Cardiac fibroblast (primary cell): Measurements from ENCODE around the gene HS6ST2.
"Not testable (repeated sequence)": the region's sequence is repeated elsewhere in the genome, so short reads cannot be mapped to it uniquely, and the experiment has no call there.

Experiments
- DNase-seq, 2 donors: peaks; one replicate each; pipeline versions ENCODE4 v3.0.0 to v3.0.0-alpha.2; 2010; ENCODE audit warnings: low read depth in 2 of 2
- H3K4me3 ChIP-seq, 2 donors: replicated peaks in 1 of 2; 1 replicate in 1 of 2; 2 replicates in 1 of 2; pipeline ENCODE4 v1.5.1; 2011; ENCODE audit warnings: low read depth in 2 of 2, low read length in 2 of 2, mild to moderate bottlenecking in 2 of 2, moderate library complexity in 1 of 2
- TF ChIP-seq, protein P1 (sequence below): IDR thresholded peaks from one replicate; pipeline ENCODE4 v1.5.1; 2011; ENCODE audit warnings: low read depth, mild to moderate bottlenecking, low read length, inconsistent platforms

Gene HS6ST2

DNA sequence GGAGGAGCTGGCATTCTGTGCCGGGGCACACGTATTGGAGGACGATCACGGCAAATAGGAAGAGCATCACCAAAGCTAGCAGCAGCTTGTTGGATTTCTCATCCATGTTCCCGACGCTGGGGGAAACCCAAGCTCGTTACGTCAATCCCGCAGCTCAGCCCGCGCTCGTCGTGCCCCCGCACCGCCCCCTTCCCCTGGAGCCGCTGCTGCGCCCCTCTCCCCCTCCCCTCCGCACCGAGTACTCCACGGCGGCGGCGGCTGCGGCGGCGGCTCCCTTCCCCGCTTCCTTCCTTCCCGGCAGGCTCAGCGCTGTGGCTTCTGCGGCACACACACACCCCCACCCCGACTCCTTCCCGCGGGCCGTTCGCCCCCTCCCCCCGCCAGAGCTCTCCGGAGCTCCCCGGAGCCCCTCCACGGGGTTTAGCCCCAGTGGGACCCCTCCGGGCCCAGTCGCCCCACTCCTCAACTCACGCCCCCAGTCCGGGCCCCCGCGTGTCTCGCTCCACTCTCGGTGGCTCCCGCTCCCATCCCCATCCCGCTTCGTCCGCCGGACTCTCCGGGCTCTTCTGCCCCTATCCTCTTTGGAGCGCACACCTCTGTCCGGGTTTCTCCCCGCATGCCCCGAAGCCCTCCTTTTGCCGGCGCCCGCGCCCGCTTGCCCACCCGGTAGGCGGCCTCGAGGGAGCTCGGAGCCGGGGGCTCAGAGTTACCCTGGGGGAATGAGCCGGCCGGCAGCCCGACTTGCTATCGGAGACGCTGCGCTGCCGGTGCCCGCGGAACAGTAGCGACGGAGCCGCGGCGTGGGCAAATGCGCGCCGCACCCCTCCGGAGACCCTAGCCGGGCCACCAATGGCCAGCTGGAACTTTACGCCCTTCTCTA lies 978 bp downstream of the HS6ST2 start:
- TF ChIP-seq, protein P1, sequence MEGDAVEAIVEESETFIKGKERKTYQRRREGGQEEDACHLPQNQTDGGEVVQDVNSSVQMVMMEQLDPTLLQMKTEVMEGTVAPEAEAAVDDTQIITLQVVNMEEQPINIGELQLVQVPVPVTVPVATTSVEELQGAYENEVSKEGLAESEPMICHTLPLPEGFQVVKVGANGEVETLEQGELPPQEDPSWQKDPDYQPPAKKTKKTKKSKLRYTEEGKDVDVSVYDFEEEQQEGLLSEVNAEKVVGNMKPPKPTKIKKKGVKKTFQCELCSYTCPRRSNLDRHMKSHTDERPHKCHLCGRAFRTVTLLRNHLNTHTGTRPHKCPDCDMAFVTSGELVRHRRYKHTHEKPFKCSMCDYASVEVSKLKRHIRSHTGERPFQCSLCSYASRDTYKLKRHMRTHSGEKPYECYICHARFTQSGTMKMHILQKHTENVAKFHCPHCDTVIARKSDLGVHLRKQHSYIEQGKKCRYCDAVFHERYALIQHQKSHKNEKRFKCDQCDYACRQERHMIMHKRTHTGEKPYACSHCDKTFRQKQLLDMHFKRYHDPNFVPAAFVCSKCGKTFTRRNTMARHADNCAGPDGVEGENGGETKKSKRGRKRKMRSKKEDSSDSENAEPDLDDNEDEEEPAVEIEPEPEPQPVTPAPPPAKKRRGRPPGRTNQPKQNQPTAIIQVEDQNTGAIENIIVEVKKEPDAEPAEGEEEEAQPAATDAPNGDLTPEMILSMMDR = no peak
- DNase-seq = no peak
- H3K4me3 ChIP-seq = peak overlapping the region; percentile 13 to 26

DNA sequence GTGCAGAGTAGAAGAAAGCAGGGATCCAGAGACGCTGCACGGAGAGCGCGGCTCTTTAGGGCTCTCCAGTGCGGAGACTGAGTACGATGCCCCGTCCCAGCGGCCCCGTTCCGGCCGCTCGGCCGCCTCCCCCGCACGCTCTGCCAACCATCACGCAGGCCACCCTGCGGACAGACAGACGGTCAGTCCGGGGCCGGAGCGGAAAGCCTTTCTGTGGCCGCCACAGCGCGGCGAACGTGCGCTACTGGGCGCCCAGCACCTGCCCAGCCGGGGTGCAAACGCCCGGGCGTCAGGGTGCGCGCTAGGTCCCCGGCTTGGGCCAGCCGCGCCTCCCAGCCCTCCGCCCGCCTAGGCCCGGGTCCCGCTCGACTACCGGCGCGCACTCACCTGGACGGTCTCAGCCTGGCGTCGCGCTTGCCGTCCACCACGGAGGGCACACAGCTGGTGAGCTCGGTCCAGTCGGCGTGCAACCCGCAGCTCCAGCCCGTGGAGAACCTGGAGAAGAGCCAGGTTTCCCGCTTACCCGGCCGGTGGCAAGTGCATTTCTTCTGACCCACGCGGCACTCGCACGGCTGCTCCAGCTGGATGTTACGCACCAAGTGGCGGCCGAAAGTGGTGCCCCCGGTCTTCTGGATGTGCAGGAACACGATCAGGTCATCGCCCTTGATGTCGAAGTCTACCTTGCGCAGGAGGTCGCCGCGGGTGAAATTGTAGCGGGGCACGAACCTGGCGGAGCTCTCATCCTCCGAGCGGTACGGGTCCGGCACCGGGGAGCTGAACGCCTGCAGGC lies 1.8 kb downstream of the HS6ST2 start:
- DNase-seq = no peak
- TF ChIP-seq, protein P1 = no peak
- H3K4me3 ChIP-seq = peak overlapping the region; percentile 13 to 26

DNA sequence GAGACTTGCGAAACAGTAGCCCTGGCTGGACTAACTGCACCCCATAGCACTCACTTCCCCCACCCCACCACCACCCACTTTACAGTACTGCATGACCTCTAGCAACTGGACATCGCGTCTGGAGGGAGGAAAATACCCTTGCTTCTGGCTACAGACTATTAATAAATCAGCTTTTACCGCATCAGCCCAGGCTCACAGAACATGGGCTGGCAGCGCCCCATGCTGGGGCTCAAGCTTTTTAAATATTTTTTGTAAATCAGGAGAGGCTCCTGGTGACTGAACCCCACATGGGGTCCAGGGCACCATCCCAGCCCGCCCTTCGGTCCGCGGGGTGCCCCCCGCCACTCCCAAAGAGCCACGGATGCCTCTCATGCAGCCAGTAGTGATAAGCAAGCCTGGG lies 2.7 kb downstream of the HS6ST2 start:
- DNase-seq = no peak
- TF ChIP-seq, protein P1 = no peak
- no peak overlapping the region for H3K4me3 ChIP-seq

- DNase-seq = no peak
- no peak overlapping the region for H3K4me3 ChIP-seq
- TF ChIP-seq, protein P1 = no peak
These were observed 4.1 kb downstream of the HS6ST2 start for GRCh38 chrX:132954323-132954722.

- DNase-seq = no peak
- H3K4me3 ChIP-seq = no peak overlapping the region
- TF ChIP-seq, protein P1 = no peak
These were observed 5.1 kb downstream of the HS6ST2 start for GRCh38 chrX:132953354-132953753.

- TF ChIP-seq, protein P1 = no peak
- H3K4me3 ChIP-seq = no peak overlapping the region
- DNase-seq = no peak
These were observed 9.7 kb downstream of the HS6ST2 start for GRCh38 chrX:132948648-132949260.

DNA sequence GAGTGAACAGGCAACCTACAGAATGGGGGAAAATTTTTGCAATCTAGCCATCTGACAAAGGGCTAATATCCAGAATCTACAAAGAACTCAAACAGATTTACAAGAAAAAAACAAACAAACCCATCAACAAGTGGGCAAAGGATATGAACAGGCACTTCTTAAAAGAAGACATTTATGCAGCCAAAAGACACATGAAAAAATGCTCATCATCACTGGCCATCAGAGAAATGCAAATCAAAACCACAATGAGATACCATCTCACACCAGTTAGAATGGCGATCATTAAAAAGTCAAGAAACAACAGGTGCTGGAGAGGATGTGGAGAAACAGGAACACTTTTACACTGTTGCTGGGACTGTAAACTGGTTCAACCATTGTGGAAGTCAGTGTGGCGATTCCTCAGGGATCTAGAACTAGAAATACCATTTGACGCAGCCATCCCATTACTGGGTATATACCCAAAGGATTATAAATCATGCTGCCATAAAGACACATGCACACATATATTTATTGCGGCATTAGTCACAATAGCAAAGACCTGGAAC lies 13.3 kb downstream of the HS6ST2 start:
- not testable (repeated sequence) for DNase-seq, H3K4me3 ChIP-seq
